ENCODE data around the gene EPYC.
"Not testable (repeated sequence)": the region's sequence is repeated elsewhere in the genome, so short reads cannot be mapped to it uniquely, and the experiment has no call there.

EPYC gene

DNA sequence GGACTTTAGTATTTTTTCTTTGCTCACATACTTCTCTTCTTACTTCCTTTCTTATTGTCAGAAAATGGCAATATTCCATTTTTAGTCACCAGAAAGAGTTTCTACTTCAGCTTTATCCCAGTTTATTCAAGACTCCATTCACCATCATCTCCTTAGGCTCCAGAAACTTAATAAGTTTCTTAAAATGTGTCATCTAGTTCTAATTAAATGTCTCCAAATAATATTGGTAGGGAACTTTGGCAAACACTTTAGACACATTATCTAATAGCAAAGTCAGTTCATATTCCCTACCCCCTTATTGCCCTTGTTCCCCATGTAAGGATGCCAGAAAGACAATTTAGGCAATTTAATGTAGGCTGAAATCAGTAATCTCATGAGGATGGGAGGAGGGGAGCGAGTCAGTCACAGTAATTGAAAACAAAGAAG, 15.1 kb downstream of the EPYC start:
- DNase-seq: no peak

DNA sequence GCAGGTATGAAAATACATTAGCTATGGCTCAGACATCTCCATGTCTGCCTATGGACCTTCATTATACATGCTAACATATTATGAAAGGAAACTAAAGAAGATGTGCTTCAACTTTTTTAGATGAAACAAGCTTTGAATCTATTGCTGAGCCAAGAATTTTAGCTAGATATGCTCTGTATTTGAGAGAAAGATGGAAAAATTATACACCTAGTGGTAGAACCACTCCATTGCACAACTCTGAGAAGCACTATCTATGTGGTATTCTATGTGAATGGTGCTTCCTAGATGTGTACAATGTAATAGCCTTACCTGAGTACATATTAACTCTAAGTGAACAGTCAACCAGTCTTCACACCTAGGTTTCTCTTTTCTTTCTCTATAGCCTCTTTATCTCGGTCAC, 17.3 kb downstream of the EPYC start:
- no peak for DNase-seq

DNA sequence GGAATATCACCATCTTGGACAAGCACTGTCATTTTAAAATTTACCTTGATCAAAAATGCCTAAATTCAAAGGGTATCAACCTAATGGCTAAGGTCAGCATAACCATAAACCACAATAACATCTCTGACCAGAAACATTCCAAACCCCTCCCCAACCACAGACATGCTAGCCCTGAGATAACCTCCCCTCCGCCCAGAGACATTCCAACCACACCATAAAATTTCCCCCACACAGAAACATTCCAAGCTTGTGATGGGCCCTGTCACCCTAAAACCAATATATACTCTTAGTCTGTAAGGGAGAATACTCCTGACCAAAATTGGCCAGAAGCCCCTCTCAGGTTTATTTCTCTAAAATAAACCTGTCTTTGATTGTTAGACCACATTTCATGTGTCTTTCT, 17.7 kb downstream of the EPYC start:
- no peak for DNase-seq

- not testable (repeated sequence) for DNase-seq
Observed at GRCh38 chr12:90985331-90985730, 19.4 kb downstream of the EPYC start.

DNA sequence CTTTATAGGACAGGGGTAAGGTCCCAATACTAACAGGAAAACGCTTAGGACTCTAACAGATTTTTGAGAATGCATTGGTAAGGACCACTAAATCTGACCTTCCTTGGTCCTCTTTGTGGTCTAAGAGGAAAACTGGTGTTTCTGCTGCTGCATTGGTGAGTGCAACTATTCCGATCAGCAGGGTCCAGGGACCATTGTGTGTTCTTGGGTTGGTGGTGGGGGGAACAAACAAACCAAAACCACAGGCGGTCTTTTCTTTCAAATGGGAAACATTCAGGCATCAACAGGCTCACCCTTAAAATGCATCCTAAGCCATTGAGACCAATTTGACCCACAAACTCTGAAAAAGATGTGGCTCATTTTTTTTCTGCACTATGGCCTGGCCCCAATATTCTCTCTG, 20.7 kb downstream of the EPYC start:
- DNase-seq: no peak

DNA sequence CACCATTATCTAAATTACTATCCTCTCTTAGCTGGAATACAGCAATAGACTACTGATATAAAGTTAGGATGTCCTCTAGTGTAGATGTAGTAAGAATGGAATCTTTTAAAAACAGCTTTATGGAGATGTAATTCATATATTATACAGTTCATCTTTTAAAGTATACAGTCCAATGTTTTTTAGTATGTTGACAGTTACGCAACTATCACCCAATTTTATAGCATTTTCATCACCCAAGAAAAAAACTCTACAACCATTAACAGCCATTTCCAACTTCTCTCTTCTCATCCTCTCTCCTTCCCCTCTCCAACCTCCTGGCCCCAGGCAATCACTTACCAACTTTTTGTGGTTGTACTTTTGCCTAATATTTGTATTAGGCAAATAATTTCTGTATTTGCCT, 22.6 kb downstream of the EPYC start:
- DNase-seq: no peak

DNA sequence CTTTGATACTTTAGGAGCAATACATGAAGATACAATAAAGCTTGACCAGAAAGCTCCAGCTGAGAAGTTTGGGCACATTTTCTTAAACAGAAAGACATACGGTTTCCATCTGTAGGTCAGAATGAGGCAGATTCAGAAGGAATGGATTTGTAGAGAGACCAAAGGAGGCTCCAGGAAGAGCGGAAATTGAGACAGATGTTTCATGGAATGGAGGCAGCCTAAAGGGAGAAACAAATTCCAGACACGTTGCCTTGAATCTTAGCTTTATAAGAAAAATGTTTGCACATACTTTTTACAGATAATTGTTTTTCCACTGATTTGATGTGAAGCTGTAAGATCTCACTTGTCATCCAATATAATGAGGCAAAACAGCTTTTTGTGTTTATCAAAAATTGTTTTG, 24.8 kb downstream of the EPYC start:
- DNase-seq: no peak

DNA sequence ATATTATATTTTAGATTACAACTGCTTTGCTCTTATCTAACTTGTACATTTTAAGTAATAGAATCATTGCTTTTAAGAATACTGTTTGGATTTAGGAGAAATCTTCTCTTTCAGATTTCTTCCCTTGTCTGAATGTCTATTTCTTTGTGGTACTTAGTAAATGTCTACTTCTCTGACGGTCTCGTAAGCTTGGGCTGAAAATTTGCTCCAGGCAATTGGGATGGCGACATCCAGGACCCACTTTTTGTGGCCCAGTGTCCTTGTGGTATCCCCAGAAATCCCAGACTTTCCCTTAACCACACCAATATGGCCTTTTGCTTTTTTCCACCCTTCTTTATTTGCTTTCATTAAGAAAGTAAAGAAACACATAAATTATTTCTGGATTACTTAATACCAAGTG, 25.8 kb downstream of the EPYC start:
- DNase-seq: no peak

- DNase-seq: no peak
Observed at GRCh38 chr12:90978117-90978770, 26.5 kb downstream of the EPYC start.

- DNase-seq: no peak
Observed at GRCh38 chr12:90977224-90977623, 27.5 kb downstream of the EPYC start.

- DNase-seq: no peak
Observed at GRCh38 chr12:90974286-90974685, 30.5 kb downstream of the EPYC start.

GRCh38 chr12:90972226-90972625, 32.5 kb downstream of the EPYC start:
- no peak for DNase-seq

- no peak for DNase-seq
Observed at GRCh38 chr12:90970911-90971310, 33.9 kb downstream of the EPYC start.

DNA sequence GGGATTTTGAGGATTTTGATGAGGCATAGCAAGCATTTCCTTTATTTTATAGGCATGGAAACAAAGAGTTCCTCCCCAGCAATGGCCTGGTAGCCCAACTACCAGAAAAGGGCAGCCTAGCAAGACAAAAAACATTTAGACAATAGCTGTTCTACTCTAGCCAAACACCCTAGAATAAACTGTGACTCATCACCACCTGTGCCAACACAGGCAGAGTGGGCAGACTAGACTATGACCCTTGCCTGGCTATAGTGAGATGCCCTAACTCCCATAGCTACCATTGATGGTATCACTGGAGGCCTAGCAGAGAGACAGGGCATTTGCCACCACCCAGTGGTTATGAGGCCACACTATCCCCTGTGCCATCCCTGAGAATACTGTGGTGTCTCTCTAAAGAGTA, 34.3 kb downstream of the EPYC start:
- DNase-seq: no peak

GRCh38 chr12:90969851-90970250, 34.9 kb downstream of the EPYC start:
- DNase-seq: no peak

DNA sequence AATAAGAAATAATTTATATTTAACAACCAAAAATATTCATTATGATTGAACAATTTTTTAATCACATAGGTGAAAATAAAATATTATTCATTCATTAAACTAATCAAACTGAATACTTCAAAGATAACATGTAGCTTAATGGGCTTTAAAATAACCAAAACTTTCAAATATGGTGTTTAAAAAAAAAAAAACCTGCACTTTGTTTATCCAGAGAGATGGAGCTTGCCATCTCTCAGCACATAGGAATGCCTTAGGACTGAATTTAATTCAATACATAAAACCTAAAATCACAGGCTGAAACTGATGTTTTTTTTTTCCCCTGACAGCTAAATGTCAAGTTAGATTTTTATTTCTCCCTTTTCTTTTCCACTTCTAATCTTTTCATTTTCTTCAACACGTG, 35.4 kb downstream of the EPYC start:
- no peak for DNase-seq

DNA sequence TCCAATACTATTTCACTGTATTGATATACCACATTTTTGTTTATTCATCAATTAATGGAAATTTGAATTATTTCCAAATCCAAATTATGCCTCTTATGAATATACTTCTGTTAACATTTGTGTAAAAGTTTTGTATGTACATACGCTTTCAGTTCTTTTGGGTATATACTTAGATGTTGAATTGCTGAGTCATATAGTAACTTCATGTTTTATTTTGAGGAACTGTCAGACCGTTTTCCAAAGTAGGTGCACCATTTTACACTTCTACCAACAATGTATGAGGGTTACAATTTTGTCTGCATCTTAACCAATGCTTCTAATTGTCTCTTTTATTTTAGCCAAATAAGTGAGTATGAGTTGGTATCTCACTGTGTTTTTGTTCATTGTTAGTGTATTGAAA, 39.6 kb downstream of the EPYC start:
- no peak for DNase-seq

DNA sequence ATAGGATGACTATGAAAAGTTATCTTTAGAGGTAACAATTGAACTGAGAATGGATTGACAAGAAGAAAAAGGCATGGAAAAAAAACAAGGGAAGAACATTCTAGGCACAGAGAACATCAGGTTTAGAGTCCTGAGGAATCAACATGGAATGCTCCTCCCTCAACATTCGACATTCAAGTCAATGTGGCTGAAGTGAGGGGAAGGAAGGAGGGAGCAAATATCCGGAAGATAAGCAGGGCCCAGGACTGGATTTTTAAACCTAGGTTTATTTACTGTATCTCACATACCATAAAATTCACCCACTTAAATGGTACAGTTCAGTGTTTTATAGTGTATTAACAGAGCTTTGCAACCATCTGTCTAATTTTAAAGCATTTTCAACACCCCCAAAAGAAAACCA, 40.2 kb downstream of the EPYC start:
- DNase-seq: no peak

DNA sequence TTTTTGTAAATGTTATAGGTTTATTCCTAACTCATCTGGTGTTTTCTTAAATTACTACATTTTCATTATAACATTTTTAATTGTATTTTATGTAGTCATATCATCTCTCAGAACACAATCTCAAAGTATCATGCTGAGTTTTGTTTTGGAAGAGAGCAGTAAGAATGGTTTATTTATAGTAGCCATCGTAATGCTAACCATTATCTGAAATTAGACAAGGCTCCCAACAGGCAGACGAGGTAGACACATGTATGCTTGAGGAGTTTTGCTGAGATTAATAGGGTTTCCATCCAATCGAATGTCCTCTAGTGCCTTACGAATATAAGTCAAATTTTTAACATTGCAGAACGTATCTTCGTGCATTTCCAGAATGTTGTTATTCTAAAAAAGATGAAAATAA, 40.8 kb downstream of the EPYC start:
- no peak for DNase-seq

DNA sequence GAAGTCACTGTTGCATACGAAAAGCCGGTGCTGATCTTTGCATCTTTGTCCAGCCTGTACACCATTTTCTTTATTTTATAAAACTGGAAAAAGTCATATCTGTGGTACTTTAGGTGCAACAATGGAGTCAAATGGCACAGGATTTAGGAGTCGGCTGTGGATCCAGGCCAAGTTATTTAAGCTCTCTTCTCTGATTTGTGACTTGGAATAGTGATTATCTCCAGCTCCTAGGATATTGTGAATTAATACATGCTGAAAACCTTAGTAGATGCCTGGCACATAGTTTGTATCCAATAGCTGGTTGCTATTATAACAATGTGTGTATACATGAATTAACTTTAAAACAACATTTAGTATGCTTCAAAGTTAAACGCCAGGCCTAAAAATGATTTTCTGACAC, 43.6 kb downstream of the EPYC start:
- no peak for DNase-seq

- DNase-seq: no peak
Observed at GRCh38 chr12:90959538-90960139, 45.1 kb downstream of the EPYC start.

DNA sequence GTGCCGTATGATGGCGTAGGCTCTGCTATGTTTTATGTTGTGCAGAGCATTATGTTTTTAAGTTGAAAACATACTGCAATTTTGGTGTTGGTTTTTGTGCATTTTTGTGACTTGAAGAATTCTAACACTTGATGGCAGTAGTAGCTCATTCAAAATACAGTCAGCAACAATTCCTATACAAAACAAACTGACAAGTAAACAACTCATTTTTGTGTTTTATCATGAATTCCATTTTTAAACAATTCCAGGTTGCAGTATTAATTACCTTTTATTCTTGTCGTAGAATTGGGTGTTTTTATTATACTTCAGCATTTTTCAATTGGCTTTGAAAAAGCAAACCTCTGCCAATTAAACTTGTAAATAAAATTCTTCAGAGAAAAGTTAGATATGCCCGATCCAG, 45.7 kb downstream of the EPYC start:
- no peak for DNase-seq

- no peak for DNase-seq
Observed at GRCh38 chr12:90958347-90958746, 46.4 kb downstream of the EPYC start.

DNA sequence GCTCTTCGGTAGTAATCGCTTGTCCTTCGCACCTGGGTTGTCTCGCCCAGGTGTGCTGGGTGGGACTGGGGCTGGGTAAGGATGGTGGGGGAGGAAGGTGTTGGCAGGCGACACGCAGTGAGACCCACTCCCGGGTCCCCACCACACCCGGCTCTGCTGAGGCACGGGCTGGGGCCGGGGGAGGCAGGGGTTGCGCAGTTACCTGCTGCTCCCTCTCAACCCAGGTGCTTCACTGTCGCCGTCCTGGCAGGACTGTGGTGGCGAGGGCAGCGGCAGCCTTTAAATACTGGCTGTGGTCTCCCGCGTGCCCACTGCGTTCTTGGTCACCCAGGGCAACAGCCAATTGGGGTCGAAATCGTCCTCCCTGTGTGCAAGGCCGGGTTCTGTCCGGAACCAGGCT, 49.9 kb downstream of the EPYC start, which contains the start of gene CCER1:
Gene CCER1 (minus strand): TSS at position 256 of the 400 bp plus-strand sequence. CDS start 434 bp downstream, outside the sequence.
- DNase-seq: no peak

- DNase-seq: no peak
Observed at GRCh38 chr12:90954428-90954827, 50.3 kb downstream of the EPYC start.
